HL-60 (cell line): Measurements from ENCODE around the gene CTSO.

Experiments
- CTCF ChIP-seq: IDR thresholded peaks from one replicate; pipeline ENCODE4 v1.5.1; 2011; ENCODE audit warnings: low read length, control low read depth, inconsistent platforms; ENCODE audit not compliant: insufficient read depth
- REST ChIP-seq: IDR thresholded peaks from 2 replicates; pipeline ENCODE4 v1.6.1; 2012; ENCODE audit warnings: low read depth; ENCODE audit not compliant: insufficient replicate concordance

- TF ChIP-seq CTCF (no peak), REST (no peak)
These were observed 18.2 kb downstream of the CTSO start for GRCh38 chr4:155935389-155935986.
